Stimulated activated CD8-positive, alpha-beta memory T cell treated with anti-CD3 and anti-CD28 coated beads, Interleukin-4, amount 100 ng/mL, for 4 hours (primary cell): ENCODE results near the gene NEURL4.
A peak's percentile ranks its signal among the peaks of the same experiment; 100 is the strongest.

Experiments used
- DNase-seq, 2 donors: peaks; one replicate each; pipeline ENCODE4 v3.0.0-alpha.2; 2020; ENCODE audit warnings: low read depth in 2 of 2, low spot score in 1 of 2

The NEURL4 gene

GRCh38 chr17:7280519-7281073 is 48.5 kb downstream of the NEURL4 start:
- peak; percentile 69 to 71 for DNase-seq

GRCh38 chr17:7279448-7279847 is 49.7 kb downstream of the NEURL4 start:
- DNase-seq: no peak

- DNase-seq: no peak
Measured at GRCh38 chr17:7266784-7267183, 62.4 kb downstream of the NEURL4 start.
